ENCODE data around the gene EVX2.

Gene EVX2

DNA sequence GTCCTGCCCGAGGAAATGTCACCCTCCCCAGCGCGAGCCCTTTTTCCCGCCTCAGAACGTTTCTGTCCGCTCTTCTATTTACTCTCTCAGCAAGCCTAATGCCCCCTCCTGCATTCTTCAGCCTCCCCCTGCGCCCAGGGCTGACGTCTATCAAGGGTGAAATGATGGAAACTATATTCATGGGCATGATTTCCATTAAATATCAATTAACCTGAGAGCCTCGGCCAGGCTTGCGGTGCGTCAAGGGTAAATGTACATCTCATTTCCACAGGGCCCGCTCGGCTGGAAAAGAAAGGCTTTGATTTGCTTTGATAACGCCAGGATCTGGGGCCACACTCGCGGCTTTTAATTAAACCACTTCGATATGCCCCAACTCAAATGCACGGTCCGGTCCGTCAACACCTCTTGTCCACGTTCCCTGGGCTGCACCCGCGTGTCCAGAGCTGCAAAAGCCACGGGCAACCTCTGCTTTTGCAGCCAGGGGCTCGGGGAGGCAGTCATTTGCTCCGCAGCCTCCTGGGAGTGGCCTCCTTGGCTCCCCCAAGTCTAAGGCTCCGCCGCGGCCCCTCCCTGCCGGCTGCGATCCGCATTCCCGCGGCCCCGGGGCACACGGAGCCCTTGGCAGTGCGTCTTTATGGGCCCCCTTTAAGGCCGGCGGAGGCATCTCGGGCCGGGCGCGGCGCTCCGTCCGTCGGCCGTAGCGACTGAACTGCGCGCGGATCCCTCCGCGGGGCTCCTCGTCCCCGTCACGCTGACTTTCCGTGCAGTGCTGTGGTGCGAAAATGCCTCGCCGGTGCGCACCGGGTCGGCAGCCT lies 45.4 kb upstream of the EVX2 start, which contains the start of gene HOXD8 (continued):
- TF ChIP-seq GLI2 (tag by site-specific recombination; IDR thresholded peaks at IDR 0.05; ENCODE audit: borderline replicate concordance, low read depth) (no peak), ZNF302 (tag by site-specific recombination; IDR thresholded peaks at IDR 0.05; ENCODE audit: low read depth) (no peak), ZNF560 (tag by site-specific recombination; IDR thresholded peaks at IDR 0.05; ENCODE audit: borderline replicate concordance) (no peak), ZNF175 (tag by site-specific recombination; IDR thresholded peaks at IDR 0.05) (no peak), ZBTB7A (tag by site-specific recombination; IDR thresholded peaks at IDR 0.05; ENCODE audit: low read depth) (peak; percentile 92; the same call in 1 of the 2 replicates), ZNF654 (tag by site-specific recombination; IDR thresholded peaks at IDR 0.05; ENCODE audit: low read depth) (no peak), ZNF24 (tag by site-specific recombination; IDR thresholded peaks at IDR 0.05) (peak; percentile 65; the same call in 1 of the 2 replicates), ZNF645 (tag by site-specific recombination; IDR thresholded peaks at IDR 0.05) (no peak), ZNF48 (tag by site-specific recombination; IDR thresholded peaks at IDR 0.05) (no peak), ZNF626 (tag by site-specific recombination; IDR thresholded peaks at IDR 0.05) (no peak), ZBTB1 (tag by site-specific recombination; IDR thresholded peaks at IDR 0.05) (no peak), ZNF488 (tag by site-specific recombination; IDR thresholded peaks at IDR 0.05) (no peak), PRDM10 (tag by site-specific recombination; IDR thresholded peaks at IDR 0.05) (peak; percentile 36; the same call in 1 of the 2 replicates), ZNF350 (tag by site-specific recombination; IDR thresholded peaks at IDR 0.05) (no peak), ZNF366 (tag by site-specific recombination; conservative IDR thresholded peaks at IDR 0.05) (no peak; the same call in 1 of the 2 replicates), ZNF777 (tag by site-specific recombination; IDR thresholded peaks at IDR 0.05; ENCODE audit: borderline replicate concordance) (peak; percentile 82; the same call in 1 of the 2 replicates), ZNF600 (tag by site-specific recombination; IDR thresholded peaks at IDR 0.05) (peak; percentile 32; the same call in 1 of the 2 replicates), ZSCAN4 (tag by site-specific recombination; IDR thresholded peaks at IDR 0.05) (peak; percentile 56; the same call in 1 of the 2 replicates), KLF8 (tag by site-specific recombination; IDR thresholded peaks at IDR 0.05) (peak; percentile 62; the same call in 1 of the 2 replicates), ZNF670 (tag by site-specific recombination; IDR thresholded peaks at IDR 0.05; ENCODE audit: low read depth) (no peak)
- TF ChIP-seq, protein P1, sequence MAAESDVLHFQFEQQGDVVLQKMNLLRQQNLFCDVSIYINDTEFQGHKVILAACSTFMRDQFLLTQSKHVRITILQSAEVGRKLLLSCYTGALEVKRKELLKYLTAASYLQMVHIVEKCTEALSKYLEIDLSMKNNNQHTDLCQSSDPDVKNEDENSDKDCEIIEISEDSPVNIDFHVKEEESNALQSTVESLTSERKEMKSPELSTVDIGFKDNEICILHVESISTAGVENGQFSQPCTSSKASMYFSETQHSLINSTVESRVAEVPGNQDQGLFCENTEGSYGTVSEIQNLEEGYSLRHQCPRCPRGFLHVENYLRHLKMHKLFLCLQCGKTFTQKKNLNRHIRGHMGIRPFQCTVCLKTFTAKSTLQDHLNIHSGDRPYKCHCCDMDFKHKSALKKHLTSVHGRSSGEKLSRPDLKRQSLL (tag by site-specific recombination; IDR thresholded peaks at IDR 0.05), result no peak
- TF ChIP-seq, protein P2, sequence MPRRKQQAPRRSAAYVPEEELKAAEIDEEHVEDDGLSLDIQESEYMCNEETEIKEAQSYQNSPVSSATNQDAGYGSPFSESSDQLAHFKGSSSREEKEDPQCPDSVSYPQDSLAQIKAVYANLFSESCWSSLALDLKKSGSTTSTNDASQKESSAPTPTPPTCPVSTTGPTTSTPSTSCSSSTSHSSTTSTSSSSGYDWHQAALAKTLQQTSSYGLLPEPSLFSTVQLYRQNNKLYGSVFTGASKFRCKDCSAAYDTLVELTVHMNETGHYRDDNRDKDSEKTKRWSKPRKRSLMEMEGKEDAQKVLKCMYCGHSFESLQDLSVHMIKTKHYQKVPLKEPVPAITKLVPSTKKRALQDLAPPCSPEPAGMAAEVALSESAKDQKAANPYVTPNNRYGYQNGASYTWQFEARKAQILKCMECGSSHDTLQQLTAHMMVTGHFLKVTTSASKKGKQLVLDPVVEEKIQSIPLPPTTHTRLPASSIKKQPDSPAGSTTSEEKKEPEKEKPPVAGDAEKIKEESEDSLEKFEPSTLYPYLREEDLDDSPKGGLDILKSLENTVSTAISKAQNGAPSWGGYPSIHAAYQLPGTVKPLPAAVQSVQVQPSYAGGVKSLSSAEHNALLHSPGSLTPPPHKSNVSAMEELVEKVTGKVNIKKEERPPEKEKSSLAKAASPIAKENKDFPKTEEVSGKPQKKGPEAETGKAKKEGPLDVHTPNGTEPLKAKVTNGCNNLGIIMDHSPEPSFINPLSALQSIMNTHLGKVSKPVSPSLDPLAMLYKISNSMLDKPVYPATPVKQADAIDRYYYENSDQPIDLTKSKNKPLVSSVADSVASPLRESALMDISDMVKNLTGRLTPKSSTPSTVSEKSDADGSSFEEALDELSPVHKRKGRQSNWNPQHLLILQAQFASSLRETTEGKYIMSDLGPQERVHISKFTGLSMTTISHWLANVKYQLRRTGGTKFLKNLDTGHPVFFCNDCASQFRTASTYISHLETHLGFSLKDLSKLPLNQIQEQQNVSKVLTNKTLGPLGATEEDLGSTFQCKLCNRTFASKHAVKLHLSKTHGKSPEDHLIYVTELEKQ (tag by site-specific recombination; IDR thresholded peaks at IDR 0.05; ENCODE audit: borderline replicate concordance), result peak; percentile 58; the same call in 1 of the 2 replicates
- TF ChIP-seq, protein P3, sequence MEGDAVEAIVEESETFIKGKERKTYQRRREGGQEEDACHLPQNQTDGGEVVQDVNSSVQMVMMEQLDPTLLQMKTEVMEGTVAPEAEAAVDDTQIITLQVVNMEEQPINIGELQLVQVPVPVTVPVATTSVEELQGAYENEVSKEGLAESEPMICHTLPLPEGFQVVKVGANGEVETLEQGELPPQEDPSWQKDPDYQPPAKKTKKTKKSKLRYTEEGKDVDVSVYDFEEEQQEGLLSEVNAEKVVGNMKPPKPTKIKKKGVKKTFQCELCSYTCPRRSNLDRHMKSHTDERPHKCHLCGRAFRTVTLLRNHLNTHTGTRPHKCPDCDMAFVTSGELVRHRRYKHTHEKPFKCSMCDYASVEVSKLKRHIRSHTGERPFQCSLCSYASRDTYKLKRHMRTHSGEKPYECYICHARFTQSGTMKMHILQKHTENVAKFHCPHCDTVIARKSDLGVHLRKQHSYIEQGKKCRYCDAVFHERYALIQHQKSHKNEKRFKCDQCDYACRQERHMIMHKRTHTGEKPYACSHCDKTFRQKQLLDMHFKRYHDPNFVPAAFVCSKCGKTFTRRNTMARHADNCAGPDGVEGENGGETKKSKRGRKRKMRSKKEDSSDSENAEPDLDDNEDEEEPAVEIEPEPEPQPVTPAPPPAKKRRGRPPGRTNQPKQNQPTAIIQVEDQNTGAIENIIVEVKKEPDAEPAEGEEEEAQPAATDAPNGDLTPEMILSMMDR (tag by site-specific recombination; IDR thresholded peaks at IDR 0.05), result peak; percentile 75
